HEK293 (cell line): ENCODE data around the gene ITGA2.

Experiments used
- CTCF ChIA-PET: fragments of 350-600 bp; formaldehyde crosslinking; extraction: SDS; loops from one replicate; lab custom pipeline; 2021; ENCODE audit warnings: antibody characterized with exemption; lab: Yijun Ruan, JAX
- POLR2A ChIA-PET: fragments of 300-600 bp; formaldehyde crosslinking; extraction: SDS; loops from one replicate; lab custom pipeline; 2020; ENCODE audit warnings: antibody characterized with exemption, inconsistent platforms; lab: Yijun Ruan, JAX
- H3K27ac ChIP-seq: fragments of 200-500 bp; sonication (Bioruptor generic); 2 replicates; pipeline ENCODE4 v1.5.1; 2014; ENCODE audit warnings: low read depth, low read length, control low read depth, inconsistent platforms; ENCODE audit errors: extremely low read depth
- H3K36me3 ChIP-seq, 2 experiments: fragments of 200-500 bp in 1 of 2; sonication (Bioruptor generic) in 1 of 2; 1 replicate in 1 of 2; 2 replicates in 1 of 2; pipeline ENCODE4 v1.5.1; 2014 to 2017; ENCODE audit warnings: inconsistent platforms in 2 of 2, low read length in 2 of 2; ENCODE audit not compliant: control insufficient read depth in 2 of 2, insufficient read depth in 1 of 2
- H3K4me1 ChIP-seq: fragments of 200-500 bp; sonication (Bioruptor generic); 2 replicates; pipeline ENCODE4 v1.5.1; 2014; ENCODE audit warnings: mild to moderate bottlenecking, low read length, inconsistent platforms; ENCODE audit not compliant: control insufficient read depth, insufficient read depth
- H3K4me3 ChIP-seq: 2 replicates; pipeline ENCODE4 v1.5.1; 2011; ENCODE audit warnings: low read depth, mild to moderate bottlenecking, control low read depth, low read length, moderate library complexity
- H3K9me3 ChIP-seq: fragments of 200-500 bp; sonication (Bioruptor generic); 2 replicates; pipeline ENCODE4 v1.5.1; 2014; ENCODE audit warnings: low read depth, low read length, inconsistent platforms; ENCODE audit not compliant: control insufficient read depth, insufficient read depth
- KLF9 ChIP-seq: fragments of 450-650 bp; formaldehyde crosslinking; IDR thresholded peaks from 2 replicates; pipeline ENCODE4 v1.5.1; 2016; ENCODE audit warnings: missing biosample characterization, missing genetic modification characterization, low read depth
- PRDM10 ChIP-seq: fragments of 450-650 bp; formaldehyde crosslinking; IDR thresholded peaks from 2 replicates; pipeline ENCODE4 v1.5.1; 2016; ENCODE audit warnings: missing biosample characterization, missing genetic modification characterization
- PRDM4 ChIP-seq: fragments of 450-650 bp; formaldehyde crosslinking; IDR thresholded peaks from 2 replicates; pipeline ENCODE4 v1.5.1; 2017; ENCODE audit warnings: missing biosample characterization, missing genetic modification characterization
- SP7 ChIP-seq: fragments of 450-650 bp; formaldehyde crosslinking; IDR thresholded peaks from 2 replicates; pipeline ENCODE4 v1.5.1; 2016; ENCODE audit warnings: missing biosample characterization, missing genetic modification characterization
- YY2 ChIP-seq: fragments of 450-650 bp; formaldehyde crosslinking; IDR thresholded peaks from 2 replicates; pipeline ENCODE4 v1.5.1; 2016; ENCODE audit warnings: missing biosample characterization, missing genetic modification characterization
- ZBTB10 ChIP-seq: fragments of 450-650 bp; formaldehyde crosslinking; IDR thresholded peaks from 2 replicates; pipeline ENCODE4 v1.5.1; 2016; ENCODE audit warnings: missing biosample characterization, missing genetic modification characterization
- ZBTB8A ChIP-seq: fragments of 450-650 bp; formaldehyde crosslinking; IDR thresholded peaks from 2 replicates; pipeline ENCODE4 v1.5.1; 2016; ENCODE audit warnings: missing biosample characterization, missing genetic modification characterization
- ZFP37 ChIP-seq: fragments of 450-650 bp; formaldehyde crosslinking; IDR thresholded peaks from 2 replicates; pipeline ENCODE4 v1.5.1; 2016; ENCODE audit warnings: missing biosample characterization, missing genetic modification characterization
- ZFP69B ChIP-seq: fragments of 450-650 bp; formaldehyde crosslinking; IDR thresholded peaks from 2 replicates; pipeline ENCODE4 v1.5.1; 2016; ENCODE audit warnings: missing biosample characterization, missing genetic modification characterization
- ZNF10 ChIP-seq: fragments of 450-650 bp; formaldehyde crosslinking; IDR thresholded peaks from 2 replicates; pipeline ENCODE4 v1.5.1; 2017; ENCODE audit warnings: missing biosample characterization, missing genetic modification characterization
- ZNF157 ChIP-seq: fragments of 450-650 bp; formaldehyde crosslinking; IDR thresholded peaks from 2 replicates; pipeline ENCODE4 v1.5.1; 2016; ENCODE audit warnings: missing biosample characterization, missing genetic modification characterization
- ZNF335 ChIP-seq: fragments of 450-650 bp; formaldehyde crosslinking; conservative IDR thresholded peaks from 2 replicates; pipeline ENCODE4 v1.5.1; 2016; ENCODE audit warnings: missing biosample characterization, missing genetic modification characterization
- ZNF362 ChIP-seq: fragments of 450-650 bp; formaldehyde crosslinking; IDR thresholded peaks from 2 replicates; pipeline ENCODE4 v1.5.1; 2016; ENCODE audit warnings: missing biosample characterization, missing genetic modification characterization
- ZNF449 ChIP-seq: fragments of 450-650 bp; formaldehyde crosslinking; IDR thresholded peaks from 2 replicates; pipeline ENCODE4 v1.5.1; 2017; ENCODE audit warnings: missing biosample characterization, mild to moderate bottlenecking, missing genetic modification characterization, moderate library complexity
- ZNF488 ChIP-seq: fragments of 450-650 bp; formaldehyde crosslinking; IDR thresholded peaks from 2 replicates; pipeline ENCODE4 v1.5.1; 2016; ENCODE audit warnings: missing biosample characterization, missing genetic modification characterization
- ZNF580 ChIP-seq: fragments of 450-650 bp; formaldehyde crosslinking; IDR thresholded peaks from 2 replicates; pipeline ENCODE4 v1.5.1; 2016; ENCODE audit warnings: missing biosample characterization, missing genetic modification characterization
- ZNF600 ChIP-seq: fragments of 450-650 bp; formaldehyde crosslinking; IDR thresholded peaks from 2 replicates; pipeline ENCODE4 v1.5.1; 2016; ENCODE audit warnings: missing biosample characterization, missing genetic modification characterization
- ZNF692 ChIP-seq: fragments of 450-650 bp; formaldehyde crosslinking; IDR thresholded peaks from 2 replicates; pipeline ENCODE4 v1.5.1; 2016; ENCODE audit warnings: missing biosample characterization, missing genetic modification characterization
- ZSCAN4 ChIP-seq: fragments of 450-650 bp; formaldehyde crosslinking; IDR thresholded peaks from 2 replicates; pipeline ENCODE4 v1.5.1; 2017; ENCODE audit warnings: missing biosample characterization, missing genetic modification characterization

Gene ITGA2

GRCh38 chr5:52989781-52990527, 802 bp downstream of the ITGA2 start:
- CTCF ChIA-PET: interaction anchor here (0.5 to 4.4 kb wide), 7 partner anchors 12 to 1453 kb away, joined by 3 to 44 read pairs (median 4); no protein-coding TSS in a partner anchor
- TF ChIP-seq ZBTB10 (tag by site-specific recombination) (peak; percentile 28; the same call in 1 of the 2 replicates), ZNF600 (peak; percentile 80; the same call in 1 of the 2 replicates), ZNF692 (peak; percentile 85), ZNF362 (tag by site-specific recombination) (peak; percentile 12; the same call in 1 of the 2 replicates), YY2 (peak; percentile 61; the same call in 1 of the 2 replicates), ZBTB8A (tag by site-specific recombination) (peak; percentile 16; the same call in 1 of the 2 replicates), ZNF580 (tag by site-specific recombination) (no peak), PRDM10 (peak; percentile 67; the same call in 1 of the 2 replicates), SP7 (0 out of 2 replicates have a peak, but pooled peaks have one; percentile 29), ZNF157 (no peak), ZNF488 (tag by site-specific recombination) (no peak), PRDM4 (tag by site-specific recombination) (peak; percentile 72), ZFP69B (tag by site-specific recombination) (peak; percentile 75; the same call in 1 of the 2 replicates), ZSCAN4 (tag by site-specific recombination) (peak; percentile 98), ZNF10 (tag by site-specific recombination) (peak; percentile 13; the same call in 1 of the 2 replicates), ZFP37 (tag by site-specific recombination) (0 out of 2 replicates have a peak, but pooled peaks have one; percentile 6), KLF9 (tag by site-specific recombination) (peak; percentile 44; the same call in 1 of the 2 replicates), ZNF449 (peak; percentile 27; the same call in 1 of the 2 replicates), ZNF335 (tag by site-specific recombination) (peak; percentile 80)

More at GRCh38 chr5:52989781-52990527, 802 bp downstream of the ITGA2 start:
- Histone ChIP-seq H3K4me3 (peak overlapping the region; percentile 77), H3K36me3 (peaks cover 4 to 9% of the 10 kb centered on the region in 2 experiments; a peak in 2 of 3 replicates), H3K27ac (peak overlapping the region; percentile 77), H3K4me1 (no peaks in the 10 kb centered on the region; the same call in 1 of the 2 replicates), H3K9me3 (no peaks in the 10 kb centered on the region)
- POLR2A ChIA-PET: interaction anchor here (0.6 to 2.0 kb wide), 8 partner anchors 19 to 372 kb away, joined by 3 to 9 read pairs (median 4); partner anchors contain the start of gene MOCS2
